Neuron (in vitro differentiated cells): Measurements from ENCODE around the gene GGT5.
"Not testable (repeated sequence)": the region's sequence is repeated elsewhere in the genome, so short reads cannot be mapped to it uniquely, and the experiment has no call there.

Source experiments
- H2AFZ ChIP-seq: one replicate; pipeline ENCODE4 v1.6.1; 2013; ENCODE audit warnings: low read depth, mild to moderate bottlenecking, inconsistent platforms, low read length, moderate library complexity
- H3K27me3 ChIP-seq: one replicate; pipeline ENCODE4 v1.6.1; 2013; ENCODE audit warnings: low read length; ENCODE audit not compliant: insufficient read depth
- H3K36me3 ChIP-seq: one replicate; pipeline ENCODE4 v1.6.1; 2013; ENCODE audit warnings: low read length; ENCODE audit not compliant: insufficient read depth
- H3K4me1 ChIP-seq: one replicate; pipeline ENCODE4 v1.6.1; 2013; ENCODE audit warnings: low read length; ENCODE audit not compliant: insufficient read depth
- H3K4me3 ChIP-seq: 2 replicates; pipeline ENCODE4 v1.5.1; 2013; ENCODE audit warnings: mild to moderate bottlenecking, low read length, moderate library complexity
- H3K9me3 ChIP-seq: one replicate; pipeline ENCODE4 v1.6.1; 2013; ENCODE audit warnings: low read length

GGT5 gene

GRCh38 chr22:24216541-24217209 lies 28.2 kb downstream of the GGT5 start:
- H3K36me3 ChIP-seq: no peaks in the 10 kb centered on the region
- no peak overlapping the region for H2AFZ ChIP-seq
- H3K4me3 ChIP-seq: no peak overlapping the region
- H3K4me1 ChIP-seq: no peaks in the 10 kb centered on the region
- H3K9me3 ChIP-seq: no peaks in the 10 kb centered on the region
- H3K27me3 ChIP-seq: no peaks in the 10 kb centered on the region

- no peak overlapping the region for H2AFZ ChIP-seq
- no peaks in the 10 kb centered on the region for H3K9me3 ChIP-seq
- H3K27me3 ChIP-seq: no peaks in the 10 kb centered on the region
- no peaks in the 10 kb centered on the region for H3K4me1 ChIP-seq
- no peak overlapping the region for H3K4me3 ChIP-seq
- no peaks in the 10 kb centered on the region for H3K36me3 ChIP-seq
These were observed 30.2 kb downstream of the GGT5 start for GRCh38 chr22:24214467-24215285.

- not testable (repeated sequence) for H2AFZ ChIP-seq, H3K4me3 ChIP-seq, H3K27me3 ChIP-seq, H3K4me1 ChIP-seq, H3K9me3 ChIP-seq, H3K36me3 ChIP-seq
These were observed 31.8 kb downstream of the GGT5 start for GRCh38 chr22:24213111-24213510.

GRCh38 chr22:24211716-24212115 lies 33.2 kb downstream of the GGT5 start:
- H3K4me1 ChIP-seq, H2AFZ ChIP-seq, H3K27me3 ChIP-seq: not testable (repeated sequence)

GRCh38 chr22:24210409-24210808 lies 34.5 kb downstream of the GGT5 start:
- not testable (repeated sequence) for H3K4me3 ChIP-seq, H3K36me3 ChIP-seq, H3K4me1 ChIP-seq, H3K9me3 ChIP-seq, H2AFZ ChIP-seq, H3K27me3 ChIP-seq

More at GRCh38 chr22:24211716-24212115, 33.2 kb downstream of the GGT5 start:
- not testable (repeated sequence) for H3K4me3 ChIP-seq, H3K9me3 ChIP-seq, H3K36me3 ChIP-seq

- H2AFZ ChIP-seq: no peak overlapping the region
- H3K4me1 ChIP-seq: peaks cover 7% of the 10 kb centered on the region
These were observed 35.2 kb downstream of the GGT5 start for GRCh38 chr22:24209687-24210086.

GRCh38 chr22:24209016-24209415 lies 35.9 kb downstream of the GGT5 start:
- Histone ChIP-seq H3K4me3 (no peak overlapping the region), H3K9me3 (peaks cover 2% of the 10 kb centered on the region), H3K4me1 (peaks cover 7% of the 10 kb centered on the region), H3K27me3 (no peaks in the 10 kb centered on the region), H2AFZ (no peak overlapping the region), H3K36me3 (no peaks in the 10 kb centered on the region)

More at GRCh38 chr22:24209687-24210086, 35.2 kb downstream of the GGT5 start:
- Histone ChIP-seq H3K27me3 (no peaks in the 10 kb centered on the region), H3K9me3 (peaks cover 2% of the 10 kb centered on the region), H3K4me3 (no peak overlapping the region), H3K36me3 (no peaks in the 10 kb centered on the region)

GRCh38 chr22:24208012-24208749 lies 36.7 kb downstream of the GGT5 start:
- Histone ChIP-seq H3K4me1 (peaks cover 7% of the 10 kb centered on the region), H3K9me3 (peaks cover 2% of the 10 kb centered on the region), H2AFZ (no peak overlapping the region), H3K36me3 (no peaks in the 10 kb centered on the region), H3K4me3 (no peak overlapping the region), H3K27me3 (no peaks in the 10 kb centered on the region)

GRCh38 chr22:24207264-24208011 lies 37.4 kb downstream of the GGT5 start:
- Histone ChIP-seq H3K4me1 (peaks cover 7% of the 10 kb centered on the region), H3K4me3 (no peak overlapping the region), H3K27me3 (no peaks in the 10 kb centered on the region), H3K36me3 (no peaks in the 10 kb centered on the region), H2AFZ (no peak overlapping the region), H3K9me3 (peaks cover 2% of the 10 kb centered on the region)

- not testable (repeated sequence) for H3K9me3 ChIP-seq, H3K27me3 ChIP-seq, H2AFZ ChIP-seq
These were observed 38.2 kb downstream of the GGT5 start for GRCh38 chr22:24206460-24207263.

GRCh38 chr22:24205438-24206195 lies 39.3 kb downstream of the GGT5 start:
- Histone ChIP-seq H3K4me1 (peaks cover 7% of the 10 kb centered on the region), H2AFZ (no peak overlapping the region), H3K27me3 (no peaks in the 10 kb centered on the region), H3K9me3 (peaks cover 2% of the 10 kb centered on the region), H3K4me3 (no peak overlapping the region), H3K36me3 (no peaks in the 10 kb centered on the region)

More at GRCh38 chr22:24206460-24207263, 38.2 kb downstream of the GGT5 start:
- H3K36me3 ChIP-seq, H3K4me1 ChIP-seq, H3K4me3 ChIP-seq: not testable (repeated sequence)

GRCh38 chr22:24203856-24204255 lies 41.0 kb downstream of the GGT5 start:
- not testable (repeated sequence) for H3K36me3 ChIP-seq, H2AFZ ChIP-seq, H3K27me3 ChIP-seq, H3K9me3 ChIP-seq, H3K4me1 ChIP-seq, H3K4me3 ChIP-seq
